GM21447 (cell line): ENCODE measurements around the gene IL17RB.

ENCODE experiments used
- ATAC-seq: cut with Tn5 transposase; IDR thresholded peaks from one replicate; pipeline ENCODE4 v1.9.1; 2021; ENCODE audit not compliant: unreplicated experiment

IL17RB gene

DNA sequence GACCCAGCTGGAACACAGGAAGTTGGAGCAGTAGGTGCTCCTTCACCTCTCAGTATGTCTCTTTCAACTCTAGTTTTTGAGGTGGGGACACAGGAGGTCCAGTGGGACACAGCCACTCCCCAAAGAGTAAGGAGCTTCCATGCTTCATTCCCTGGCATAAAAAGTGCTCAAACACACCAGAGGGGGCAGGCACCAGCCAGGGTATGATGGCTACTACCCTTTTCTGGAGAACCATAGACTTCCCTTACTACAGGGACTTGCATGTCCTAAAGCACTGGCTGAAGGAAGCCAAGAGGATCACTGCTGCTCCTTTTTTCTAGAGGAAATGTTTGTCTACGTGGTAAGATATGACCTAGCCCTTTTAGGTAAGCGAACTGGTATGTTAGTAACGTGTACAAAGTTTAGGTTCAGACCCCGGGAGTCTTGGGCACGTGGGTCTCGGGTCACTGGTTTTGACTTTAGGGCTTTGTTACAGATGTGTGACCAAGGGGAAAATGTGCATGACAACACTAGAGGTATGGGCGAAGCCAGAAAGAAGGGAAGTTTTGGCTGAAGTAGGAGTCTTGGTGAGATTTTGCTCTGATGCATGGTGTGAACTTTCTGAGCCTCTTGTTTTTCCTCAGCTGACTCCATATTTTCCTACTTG, 11.9 kb downstream of the IL17RB start:
- no peak for ATAC-seq

DNA sequence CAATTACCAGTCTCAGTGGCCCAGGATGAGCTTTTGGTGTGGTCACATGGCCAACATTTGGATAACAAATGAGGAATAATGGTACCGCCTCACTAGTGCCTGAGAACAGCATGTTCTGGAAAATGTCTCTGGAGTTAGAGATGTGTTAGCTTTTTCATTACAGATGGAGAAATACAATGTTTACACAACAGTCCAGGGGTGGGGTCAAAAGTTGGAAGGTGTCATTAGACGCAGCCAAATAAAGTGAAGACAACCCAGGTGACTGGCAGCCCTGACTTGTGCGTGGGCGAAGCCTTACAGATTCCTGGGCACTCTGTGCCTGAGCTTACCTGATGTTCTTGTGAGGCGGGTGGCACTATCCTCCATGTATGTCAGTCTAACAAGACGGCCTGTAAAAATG, 12.8 kb downstream of the IL17RB start:
- ATAC-seq, result no peak

DNA sequence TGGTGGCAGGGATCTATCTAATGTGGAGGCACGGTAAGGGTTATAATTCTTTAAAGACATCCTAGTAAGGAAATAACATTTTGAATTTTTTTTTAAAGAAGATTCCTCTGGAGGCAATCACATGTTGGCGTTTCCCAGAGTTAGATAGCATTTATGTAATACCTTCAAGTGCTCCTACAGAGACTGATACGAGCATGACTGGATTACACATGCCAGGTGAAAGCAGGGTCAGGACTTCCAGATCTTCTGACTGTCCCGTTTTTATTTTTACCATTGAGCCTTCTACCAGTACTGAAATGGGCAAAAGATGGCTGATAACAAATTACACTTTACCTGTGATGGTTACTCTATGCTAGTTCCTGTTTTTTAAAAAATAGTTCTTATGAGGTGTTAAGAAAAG, 13.8 kb downstream of the IL17RB start:
- no peak for ATAC-seq

DNA sequence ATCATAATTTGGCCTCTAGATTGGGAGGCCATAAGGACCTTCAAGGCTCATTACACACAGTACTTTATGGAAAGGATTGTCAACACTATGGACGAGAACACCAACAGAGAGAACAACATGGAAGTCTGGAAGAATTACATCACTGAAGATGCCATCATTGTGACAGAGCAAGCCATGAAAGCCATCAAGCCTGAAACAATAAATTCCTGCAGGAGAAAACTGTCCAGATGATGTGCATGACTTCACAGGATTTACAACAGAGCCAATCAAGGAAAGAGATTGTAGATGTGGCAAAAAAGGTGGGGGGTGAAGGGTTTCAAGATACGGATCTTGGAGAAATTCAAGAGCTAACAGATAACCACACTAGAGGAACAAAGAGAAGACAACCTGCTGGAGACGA, 15.9 kb downstream of the IL17RB start:
- ATAC-seq, result no peak

DNA sequence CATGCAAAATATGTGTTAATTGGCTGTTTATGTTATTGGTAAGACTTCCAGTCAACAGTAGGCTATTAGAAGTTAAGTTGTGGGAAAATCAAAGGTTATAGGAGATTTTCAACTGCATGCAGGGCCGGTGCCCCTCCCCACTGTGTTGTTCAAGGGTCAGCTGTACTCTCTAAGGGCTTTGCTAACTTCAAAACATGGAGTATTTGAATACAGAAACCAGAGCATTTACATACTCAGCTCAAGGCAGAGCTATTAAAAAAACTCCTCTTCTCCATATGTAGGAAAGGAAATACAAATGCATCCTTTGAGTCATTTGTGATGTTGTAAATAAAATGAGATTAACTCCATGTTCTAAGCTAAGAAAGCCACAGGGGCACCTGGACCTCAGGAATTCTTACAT, 16.8 kb downstream of the IL17RB start:
- no peak for ATAC-seq

DNA sequence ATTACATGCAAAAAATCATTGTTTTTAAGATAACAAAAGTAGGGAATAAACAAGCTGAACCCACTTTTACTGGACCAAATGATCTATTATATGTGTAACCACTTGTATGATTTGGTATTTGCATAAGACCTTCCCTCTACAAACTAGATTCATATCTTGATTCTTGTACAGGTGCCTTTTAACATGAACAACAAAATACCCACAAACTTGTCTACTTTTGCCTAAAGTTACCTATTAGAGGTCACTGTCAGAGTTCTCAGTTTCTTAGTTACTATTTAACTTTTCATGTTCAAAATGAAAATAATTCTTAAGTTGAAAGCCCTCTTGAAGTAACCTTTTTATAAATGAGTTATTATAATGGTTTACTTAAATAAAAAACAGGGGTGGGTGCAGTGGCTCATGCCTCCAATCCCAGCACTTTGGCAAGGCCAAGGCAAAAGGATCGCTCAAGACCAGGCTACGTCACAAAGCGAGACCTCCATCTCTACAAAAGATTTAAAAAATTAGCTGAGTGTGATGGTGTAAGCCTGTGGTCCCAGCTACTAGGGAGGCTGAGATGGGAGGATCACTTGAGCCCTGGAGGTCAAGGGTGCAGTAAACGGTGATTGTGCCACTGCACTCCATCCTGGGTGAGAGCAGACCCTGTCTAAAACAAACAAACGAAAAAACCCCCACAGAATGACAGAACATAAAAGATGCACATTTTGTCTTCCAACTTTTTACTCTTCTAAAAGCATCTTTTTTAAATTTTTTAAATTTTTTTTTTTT, 19.5 kb downstream of the IL17RB start:
- ATAC-seq, result peak; percentile 59

DNA sequence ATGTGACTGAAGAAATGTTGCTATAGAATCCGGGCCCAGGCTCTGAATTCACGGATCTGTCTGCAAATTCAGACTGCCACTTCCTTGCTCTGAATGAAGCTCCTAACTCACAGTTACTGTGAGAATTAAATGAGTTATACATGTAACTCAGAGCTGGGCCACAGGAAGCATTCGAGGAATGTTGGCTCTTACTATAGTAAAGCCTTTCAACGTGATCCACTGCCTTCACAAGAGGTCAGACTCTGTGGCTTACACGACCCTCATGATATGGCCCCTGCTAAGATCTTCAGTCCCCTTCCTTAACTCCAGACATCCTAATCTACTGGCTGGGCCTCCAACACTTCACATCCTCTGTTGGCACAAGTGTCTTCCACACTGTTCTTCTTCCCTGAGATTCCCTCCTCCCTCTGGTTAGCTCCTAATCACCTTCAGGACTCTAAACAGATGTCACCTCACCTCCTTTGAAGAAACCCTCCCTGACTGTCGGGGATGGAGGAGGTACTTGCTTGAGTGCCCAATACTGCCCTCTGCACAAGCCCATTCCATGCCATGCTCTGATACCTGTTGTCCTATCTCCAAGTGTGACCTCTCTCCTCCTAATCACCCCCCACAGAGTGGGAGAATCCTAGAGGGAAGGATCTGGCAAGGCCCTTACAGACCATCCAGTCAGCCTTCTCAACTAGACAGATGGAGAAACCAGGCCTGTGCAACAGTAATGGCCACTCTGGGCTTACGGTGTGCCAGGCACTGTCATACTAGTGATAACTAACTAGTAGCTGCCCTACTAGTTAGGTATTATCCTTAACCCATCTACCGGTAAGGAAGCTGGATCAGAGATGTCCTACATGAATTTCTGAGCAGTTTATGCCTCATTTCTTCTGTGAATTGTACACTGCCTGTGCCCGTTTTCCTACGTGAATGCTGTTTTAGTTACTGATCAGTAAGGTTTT, 34.3 kb downstream of the IL17RB start:
- ATAC-seq, result no peak

DNA sequence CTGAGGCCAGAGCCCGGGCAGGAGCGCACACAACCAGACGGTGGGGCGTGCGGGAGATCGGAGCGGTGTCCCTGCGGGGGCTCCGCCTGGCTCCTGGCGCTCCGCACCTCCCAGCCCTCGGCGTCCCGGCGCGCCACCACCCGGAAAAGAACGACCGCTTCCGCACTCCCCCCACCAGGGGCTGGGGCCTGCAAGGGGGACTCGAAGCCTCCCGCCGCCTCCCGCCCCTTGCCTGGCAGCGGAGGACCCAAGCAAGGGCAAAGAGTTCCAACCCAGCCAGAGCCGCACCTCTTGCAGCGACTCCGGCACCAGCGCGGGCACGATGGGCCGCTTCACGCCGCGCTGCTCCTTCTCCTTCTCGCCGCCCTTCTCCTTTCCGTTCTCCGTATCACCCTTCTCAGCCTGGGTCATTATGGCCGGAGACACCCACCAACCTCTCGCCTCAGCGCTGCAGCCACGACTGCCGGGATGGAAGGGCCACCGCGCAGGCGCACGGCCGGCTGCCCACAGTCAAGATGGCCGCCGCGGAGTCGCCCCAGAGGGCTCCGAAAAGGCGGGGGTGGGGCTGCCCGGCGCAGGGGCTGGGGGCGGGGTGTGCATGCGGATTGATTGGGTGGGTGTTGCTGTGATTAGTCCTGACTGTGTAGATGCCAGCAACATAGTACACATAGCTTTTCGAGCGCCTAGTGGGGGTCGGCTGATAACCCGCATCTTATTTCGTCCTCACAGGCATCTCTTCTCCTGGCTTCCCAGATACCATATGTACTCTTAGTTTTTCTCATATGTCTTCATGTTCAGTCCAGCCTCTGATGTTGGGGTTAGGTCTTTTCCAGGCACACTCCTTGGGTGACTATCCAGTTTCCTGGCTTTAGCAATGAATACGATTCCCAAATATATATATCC, 35.6 kb downstream of the IL17RB start, which contains the start of gene ACTR8:
TSS of gene ACTR8 (minus strand) at position 462 of the 903 bp plus-strand sequence. CDS start at position 411, 51 bp downstream.
- ATAC-seq, result peak; percentile 77

DNA sequence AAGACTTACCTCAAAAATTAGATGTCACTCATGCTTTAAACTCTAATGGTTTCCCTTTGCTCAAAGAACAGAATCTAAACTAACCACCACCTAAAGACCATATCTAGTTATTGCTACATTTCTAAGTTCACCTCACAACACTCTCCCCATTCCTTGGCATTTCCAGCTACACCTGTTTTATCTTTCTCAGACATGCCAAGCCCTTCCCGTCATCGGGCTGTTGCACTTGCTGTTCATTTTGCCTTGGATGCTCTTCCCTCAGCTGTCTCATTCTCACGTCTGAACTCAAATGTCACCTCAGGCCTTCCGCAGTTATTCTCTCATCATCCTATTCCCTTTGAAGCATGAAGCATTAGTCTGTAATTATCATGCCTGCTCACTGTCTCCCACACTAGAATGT, 36.6 kb downstream of the IL17RB start:
- no peak for ATAC-seq

DNA sequence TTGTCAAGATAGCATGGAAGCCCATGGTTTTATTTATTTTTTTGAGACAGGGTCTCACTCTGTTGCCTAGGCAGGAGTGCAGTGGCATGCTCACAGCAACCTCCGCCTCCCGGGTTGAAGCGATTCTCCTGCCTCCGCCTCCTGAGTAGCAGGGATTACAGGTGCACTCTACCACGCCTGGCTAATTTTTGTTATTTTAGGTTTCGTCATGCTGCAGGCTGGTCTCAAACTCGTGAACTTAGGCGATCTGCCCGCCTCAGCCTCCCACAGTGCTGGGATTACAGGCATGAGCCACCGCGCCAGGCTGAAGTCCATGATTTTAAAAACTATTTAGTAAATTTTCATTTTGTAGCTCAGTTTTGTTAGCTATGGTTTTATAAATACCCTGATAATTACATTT, 38.3 kb downstream of the IL17RB start:
- no peak for ATAC-seq

DNA sequence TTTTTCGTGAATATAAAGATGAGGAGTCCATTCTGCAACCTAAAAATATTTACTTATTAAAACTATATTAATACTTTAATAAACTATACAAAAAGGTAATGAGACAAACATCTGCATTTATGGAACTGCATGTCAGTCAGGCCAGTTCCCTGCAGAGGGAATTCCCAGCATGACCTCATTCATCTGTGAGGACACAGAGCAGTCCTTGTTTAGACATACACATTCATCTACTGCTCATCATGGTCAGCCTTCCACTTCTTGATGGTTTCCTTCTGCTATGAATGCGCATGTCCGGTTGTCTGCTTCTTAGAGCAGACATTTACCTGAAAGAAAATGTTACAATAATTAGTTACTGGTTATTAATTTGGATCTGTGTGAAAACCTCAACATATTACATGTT, 38.9 kb downstream of the IL17RB start:
- no peak for ATAC-seq

DNA sequence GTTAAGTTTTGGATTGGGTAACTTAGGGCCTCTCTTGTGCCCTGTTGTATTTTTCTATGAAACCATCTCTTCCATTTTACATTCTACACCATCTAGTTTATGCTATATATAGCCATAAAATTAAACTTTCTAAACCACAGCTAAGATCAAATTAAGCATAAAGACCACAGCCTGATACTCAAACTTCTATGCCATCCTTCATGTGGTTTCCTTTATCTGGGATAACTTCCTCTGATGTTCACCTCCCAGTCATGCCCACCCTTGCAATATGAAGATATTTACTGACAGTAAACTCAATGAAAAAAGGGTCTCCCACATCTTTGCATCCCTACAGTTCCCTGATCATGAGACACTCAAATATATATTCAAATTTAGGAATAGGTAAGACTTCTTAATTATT, 41.1 kb downstream of the IL17RB start:
- no peak for ATAC-seq

DNA sequence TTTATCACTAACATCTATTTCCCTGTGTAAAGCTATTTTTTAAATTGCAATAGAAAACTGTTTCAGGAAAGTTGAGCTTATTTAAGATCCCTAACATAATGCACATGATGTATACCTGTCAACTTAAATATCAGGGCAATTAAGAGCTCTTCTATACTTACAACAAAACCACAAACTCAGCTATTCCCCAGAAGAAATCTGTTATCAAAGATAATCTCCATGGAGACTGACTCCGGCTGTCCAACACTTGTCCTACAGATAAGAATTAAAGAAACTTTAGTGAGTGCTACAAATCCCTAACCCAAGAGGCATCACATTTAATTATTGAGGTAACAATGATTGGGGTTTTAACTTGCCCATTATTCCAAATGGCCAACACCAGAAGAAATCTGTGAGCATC, 41.9 kb downstream of the IL17RB start:
- ATAC-seq, result no peak

DNA sequence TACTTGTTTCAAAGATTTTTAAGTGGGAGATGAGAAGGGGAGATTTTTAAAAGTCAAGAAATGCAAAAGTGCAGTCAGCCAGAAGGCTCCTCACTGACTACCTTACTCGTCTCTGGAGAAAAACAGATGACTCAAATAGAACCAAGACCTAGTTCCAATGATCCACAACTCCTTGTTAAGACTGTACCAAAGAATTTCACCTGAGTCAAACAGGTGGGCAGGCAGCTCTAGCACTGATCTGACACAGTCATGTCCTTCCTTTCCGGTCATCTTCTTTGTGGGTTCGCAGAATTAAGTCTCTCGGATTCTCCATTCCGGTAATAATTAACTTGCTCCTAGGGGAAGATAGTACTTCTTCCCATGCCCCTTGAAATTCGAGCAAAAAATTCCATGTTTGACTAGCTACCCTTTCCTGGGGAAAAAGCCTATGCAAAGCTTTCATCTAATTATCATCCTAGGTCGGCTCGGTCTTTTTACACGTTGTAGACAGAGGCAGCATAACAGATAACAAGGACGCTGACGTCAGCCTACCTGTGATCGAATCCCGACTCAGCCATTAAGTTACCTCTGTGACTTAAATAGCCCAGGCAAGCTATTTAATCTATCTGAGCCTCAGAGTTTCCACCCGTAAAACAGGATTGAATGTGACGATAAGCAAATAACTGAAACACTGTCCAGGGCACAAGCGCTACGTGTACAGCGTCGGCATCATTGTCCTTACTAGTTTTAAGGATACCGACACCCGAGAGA, 44.5 kb downstream of the IL17RB start:
- peak; percentile 4 for ATAC-seq

DNA sequence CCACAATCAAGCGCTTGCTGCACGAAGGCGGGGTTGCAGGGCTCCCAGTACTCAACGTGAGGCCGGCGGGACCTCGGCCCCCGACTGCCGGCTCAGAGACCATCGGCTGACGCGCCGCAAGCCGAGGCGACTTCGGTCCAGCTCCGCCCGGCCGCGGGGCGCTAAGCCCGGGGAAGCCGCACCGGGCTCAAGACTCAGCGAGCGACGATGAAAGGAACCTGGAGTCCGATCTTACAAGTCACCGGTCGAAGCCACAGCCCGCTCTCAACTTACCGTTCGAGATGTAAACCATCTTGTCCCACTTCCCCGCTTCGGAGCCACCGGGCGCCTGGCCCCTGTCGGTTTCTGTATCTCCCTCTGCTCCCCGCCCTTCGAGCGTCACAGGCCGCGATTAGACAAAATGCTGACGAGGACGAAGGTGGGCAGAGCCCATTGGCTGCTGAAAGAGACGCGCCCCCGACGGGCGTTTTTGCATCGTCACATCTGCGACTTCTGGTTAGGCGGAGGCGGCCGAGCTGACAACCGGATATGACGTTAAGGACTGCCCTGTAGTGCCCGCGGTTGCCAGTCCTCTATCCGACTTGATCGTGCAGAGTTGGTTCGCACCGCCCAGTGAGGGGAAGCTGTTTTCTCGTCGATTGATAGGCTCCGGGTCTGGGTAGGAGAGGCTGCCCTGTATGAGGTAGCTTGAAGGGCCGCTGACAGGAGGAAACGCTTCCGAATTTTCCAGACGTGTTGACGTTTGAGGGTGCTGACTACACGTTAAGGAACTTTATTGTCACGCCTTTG, 45.3 kb downstream of the IL17RB start, which contains the start of gene SELENOK:
TSS of gene SELENOK (minus strand) at position 363 of the 789 bp plus-strand sequence.
- ATAC-seq, result peak; percentile 96

DNA sequence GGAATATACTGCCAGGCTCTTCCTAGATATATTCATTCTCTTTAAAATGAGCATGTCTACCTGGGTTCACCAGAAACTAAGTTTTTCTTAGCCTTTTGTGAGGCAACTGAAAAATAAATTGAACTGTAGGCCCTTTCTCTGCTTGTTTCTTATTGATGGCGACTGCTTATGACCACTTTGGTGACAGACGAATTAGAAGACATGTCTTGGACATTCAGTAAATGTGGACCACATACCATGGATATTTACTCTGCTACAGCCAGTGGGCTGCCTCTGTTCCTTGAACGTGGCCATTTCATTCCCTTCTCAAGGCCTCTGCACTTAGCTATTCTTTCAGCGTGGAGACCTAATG, 45.9 kb downstream of the IL17RB start:
- ATAC-seq, result no peak

DNA sequence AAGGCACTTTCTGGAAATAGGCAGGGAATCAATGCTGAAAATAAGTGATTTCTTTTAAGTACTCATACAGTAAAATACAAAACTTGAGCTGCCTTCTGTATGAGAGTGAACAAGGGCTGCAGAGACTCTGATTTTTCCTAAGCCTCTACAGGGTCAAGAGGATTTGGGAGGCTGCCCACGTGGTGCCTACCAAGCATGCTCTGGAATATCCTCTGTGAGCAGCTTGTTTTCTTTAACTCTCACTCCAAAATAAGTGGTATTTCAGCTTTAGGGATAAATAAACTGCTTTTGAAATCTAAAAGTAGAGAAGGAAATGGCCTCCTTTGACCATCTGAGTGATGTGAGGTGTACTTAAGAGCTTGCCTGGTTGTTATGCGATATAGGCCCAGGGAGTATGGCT, 53.4 kb downstream of the IL17RB start:
- no peak for ATAC-seq

DNA sequence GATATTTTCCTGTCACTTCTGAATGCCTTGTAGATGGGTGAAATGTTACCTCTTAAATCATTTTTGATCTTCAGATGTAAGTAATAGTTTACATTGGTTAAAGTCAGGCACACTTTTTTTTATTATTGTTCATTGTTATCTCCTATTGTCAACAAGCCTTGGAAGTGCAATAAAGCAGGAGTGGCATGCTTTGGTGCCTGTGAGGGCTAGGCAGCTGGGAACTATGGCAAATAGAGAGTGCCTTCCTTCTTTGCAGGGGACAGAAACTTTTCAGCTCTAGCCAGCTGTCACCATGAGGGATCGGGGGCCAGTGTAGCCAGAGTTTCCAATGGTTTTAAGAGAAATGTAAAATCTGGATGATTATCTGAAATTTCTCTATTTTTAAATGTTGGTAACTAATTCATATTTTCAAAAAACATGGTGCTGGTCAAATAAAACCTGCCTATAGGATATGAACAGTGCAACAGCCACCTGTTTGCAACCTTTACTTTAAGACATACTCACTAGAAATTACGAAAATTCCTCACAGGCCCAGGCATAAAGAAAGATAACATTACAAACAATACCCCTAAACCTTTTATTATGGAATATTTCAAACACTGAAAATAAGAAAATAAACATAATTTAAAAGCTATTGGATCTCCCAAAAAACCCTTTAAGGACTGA, 54.4 kb downstream of the IL17RB start:
- ATAC-seq, result no peak
